SH-SY5Y (cell line): ENCODE data around the gene GAS2L2.

Source experiments
- GATA2 ChIP-seq: IDR thresholded peaks from 2 replicates; pipeline ENCODE4 v1.6.1; 2011; ENCODE audit warnings: mild to moderate bottlenecking, low read depth, low read length
- GATA3 ChIP-seq: IDR thresholded peaks from 2 replicates; pipeline ENCODE4 v1.6.1; 2011; ENCODE audit warnings: low read depth, mild to moderate bottlenecking, low read length, moderate library complexity

- TF ChIP-seq GATA2 (no peak), GATA3 (no peak)
These were observed 25.7 kb upstream of the GAS2L2 start for GRCh38 chr17:35778641-35779196.
